B cell (primary cell): ENCODE data around the gene TSPAN15. TPM values are rescaled to one million over a fixed set of nuclear protein-coding genes. Genes with fewer than 3 reads are reported as not detected.

Experiments used
- ATAC-seq: fragments of 200-7000 bp; cut with Tn5 transposase; one replicate; pipeline ENCODE4 v1.10.0; 2021; ENCODE audit warnings: low read depth, mild to moderate bottlenecking, moderate number of reproducible peaks, moderate library complexity
- CTCF ChIA-PET: fragments of 350-600 bp; sonication (Branson Sonifier 250); formaldehyde crosslinking; loops from one replicate; lab custom pipeline; 2021; ENCODE audit warnings: antibody characterized with exemption, inconsistent platforms; lab: Charles Lee
- POLR2A ChIA-PET: fragments of 350-600 bp; sonication (Branson Sonifier 250); formaldehyde crosslinking; loops from one replicate; lab custom pipeline; 2021; ENCODE audit warnings: antibody characterized with exemption; lab: Charles Lee
- DNase-seq: peaks from one replicate; pipeline ENCODE4 v3.0.0; 2013
- H2AFZ ChIP-seq: 2 replicates; pipeline ENCODE4 v1.6.1; 2012; ENCODE audit warnings: mild to moderate bottlenecking, low read depth, low read length; ENCODE audit not compliant: insufficient read depth, poor library complexity, severe bottlenecking
- H3K27ac ChIP-seq, 2 donors: 1 replicate in 1 of 2; 2 replicates in 1 of 2; pipeline ENCODE4 v1.5.1; 2012 to 2013; ENCODE audit warnings: low read length in 2 of 2, mild to moderate bottlenecking in 2 of 2, moderate library complexity in 1 of 2
- H3K27me3 ChIP-seq, 4 experiments: fragments of 200-600 bp in 1 of 4; sonication (generic) in 1 of 4; replicated peaks in 1 of 4; 1 replicate in 2 of 4; 2 replicates in 2 of 4; pipeline versions ENCODE4 v1.6.1 to v1.7.0; 2013 to 2016; ENCODE audit warnings: low read length in 3 of 4, mild to moderate bottlenecking in 2 of 4, mixed read lengths in 1 of 4, moderate library complexity in 1 of 4; ENCODE audit not compliant: insufficient read depth in 4 of 4, control insufficient read depth in 3 of 4; ENCODE audit errors: control extremely low read depth in 1 of 4
- H3K36me3 ChIP-seq, 2 experiments: replicated peaks in 1 of 2; 1 replicate in 1 of 2; 2 replicates in 1 of 2; pipeline versions ENCODE4 v1.6.1 to v1.7.1; 2013; ENCODE audit warnings: low read length in 1 of 2; ENCODE audit not compliant: insufficient read depth in 2 of 2, control insufficient read depth in 1 of 2; ENCODE audit errors: control extremely low read depth in 1 of 2, extremely low read depth in 1 of 2
- H3K4me1 ChIP-seq, 2 donors: fragments of 200-600 bp in 1 of 2; sonication (generic) in 1 of 2; 1 replicate in 1 of 2; 2 replicates in 1 of 2; pipeline versions ENCODE4 v1.5.1 to v1.6.1; 2013 to 2017; ENCODE audit warnings: low read length in 2 of 2; ENCODE audit not compliant: control insufficient read depth in 2 of 2, insufficient read depth in 2 of 2
- H3K4me2 ChIP-seq: replicated peaks from 2 replicates; pipeline ENCODE3; 2012; ENCODE audit warnings: mild to moderate bottlenecking, low read depth, low read length; ENCODE audit not compliant: poor library complexity, severe bottlenecking
- H3K4me3 ChIP-seq, 5 experiments: fragments of 200-600 bp in 1 of 5; sonication (generic) in 1 of 5; 1 replicate in 3 of 5; 2 replicates in 2 of 5; pipeline versions ENCODE4 v1.5.1 to v1.7.0; 2011 to 2016; ENCODE audit warnings: low read length in 4 of 5, mild to moderate bottlenecking in 4 of 5, low read depth in 2 of 5, control low read depth in 1 of 5, moderate library complexity in 1 of 5; ENCODE audit not compliant: insufficient read depth in 1 of 5; ENCODE audit errors: control extremely low read depth in 1 of 5, extremely low read depth in 1 of 5
- H3K79me2 ChIP-seq: fragments of 200-600 bp; sonication (generic); one replicate; pipeline ENCODE4 v1.6.0; 2016; ENCODE audit warnings: low read length; ENCODE audit not compliant: control insufficient read depth, insufficient read depth
- H3K9ac ChIP-seq: fragments of 200-600 bp; sonication (generic); 2 replicates; pipeline ENCODE4 v1.6.1; 2017; ENCODE audit warnings: mild to moderate bottlenecking, low read length, moderate library complexity
- H3K9me3 ChIP-seq, 3 donors: one replicate each; pipeline versions ENCODE4 v1.6.1 to v1.7.1; 2013; ENCODE audit warnings: low read length in 2 of 3; ENCODE audit not compliant: control insufficient read depth in 2 of 3, insufficient read depth in 1 of 3; ENCODE audit errors: control extremely low read depth in 1 of 3
- H4K20me1 ChIP-seq: 2 replicates; pipeline ENCODE4 v1.6.0; 2012; ENCODE audit warnings: mild to moderate bottlenecking, low read length; ENCODE audit not compliant: insufficient read depth, control insufficient read depth, poor library complexity, severe bottlenecking
- H3K27ac Mint-ChIP-seq: one replicate; pipeline ENCODE4 v1.8.0; 2021; ENCODE audit warnings: mixed read lengths
- H3K27me3 Mint-ChIP-seq: one replicate; pipeline ENCODE4 v1.8.0; 2021; ENCODE audit warnings: mixed read lengths
- H3K4me1 Mint-ChIP-seq: one replicate; pipeline ENCODE4 v1.8.0; 2021; ENCODE audit warnings: mixed read lengths
- H3K4me3 Mint-ChIP-seq: one replicate; pipeline ENCODE4 v1.8.0; 2021; ENCODE audit warnings: mixed read lengths
- H3K9me3 Mint-ChIP-seq: one replicate; pipeline ENCODE4 v1.8.0; 2022; ENCODE audit warnings: mixed read lengths; ENCODE audit not compliant: insufficient read depth
- CTCF ChIP-seq: fragments of 200-600 bp; IDR thresholded peaks from one replicate; pipeline ENCODE4 v1.8.0; 2022; ENCODE audit warnings: antibody characterized with exemption, mild to moderate bottlenecking
- EZH2 ChIP-seq: IDR thresholded peaks from 2 replicates; pipeline ENCODE4 v1.6.1; 2012; ENCODE audit warnings: borderline replicate concordance, low read depth, mild to moderate bottlenecking, moderate library complexity, low read length; ENCODE audit not compliant: insufficient read depth, poor library complexity, severe bottlenecking
- WGBS: methylation state at CpG from one replicate; pipeline ENCODE4 v1.1.5; 2013; ENCODE audit warnings: missing lambda C conversion rate; ENCODE audit not compliant: insufficient coverage; 5-methylcytosine and 5-hydroxymethylcytosine counted together
- intact Hi-C: fragments of 100-400 bp; cut with micrococcal nuclease; formaldehyde crosslinking; loops from one replicate; pipeline ENCODE4 v1.10.0; 2022
- polyA plus RNA-seq: library from polyadenylated mRNA; depleted of rRNA; stranded (reverse); fragments of >200 nt; gene quantifications from 2 replicates; pipeline ENCODE4 v1.2.3, GENCODE V29; 2012
- total RNA-seq, 2 donors: library from RNA; stranded (reverse); fragments of 120-200 nt in 1 of 2; gene quantifications; 1 replicate in 1 of 2; 2 replicates in 1 of 2; pipeline versions ENCODE4 v1.2.3 to v1.2.4, GENCODE V29; 2013 to 2022

TSPAN15 gene
- total and polyA plus RNA-seq, 2 donors (not counting 1 experiment from before 2014, with no cell fraction given): 0.13 to 0.52 TPM

GRCh38 chr10:69492091-69492745 is 41.0 kb downstream of the TSPAN15 start:
- Histone ChIP-seq H3K79me2 (no peaks in the 10 kb centered on the region), H3K36me3 (no peaks in the 10 kb centered on the region), H3K9ac (no peak overlapping the region), H4K20me1 (no peaks in the 10 kb centered on the region), H3K27me3 (no peaks in the 10 kb centered on the region), H3K4me2 (no peak overlapping the region), H3K4me1 (no peaks in the 10 kb centered on the region), H2AFZ (no peak overlapping the region), H3K27ac (no peak overlapping the region), H3K9me3 (peaks cover 0 to 29% (median 12%) of the 10 kb centered on the region in 3 donors), H3K4me3 (no peak overlapping the region)
- no peaks in the 10 kb centered on the region for H3K27me3 Mint-ChIP-seq
- ChIA-PET CTCF (no interaction called here), POLR2A (no interaction called here)
- H3K4me3 Mint-ChIP-seq: no peak overlapping the region
- intact Hi-C loops: no loop called here
- DNase-seq (no peak), ATAC-seq (no peak)
- no peak for TF ChIP-seq EZH2
- TF ChIP-seq CTCF: no peak
- WGBS: 84% methylated on average over 11 of the region's 13 CpGs
- no peaks in the 10 kb centered on the region for H3K9me3 Mint-ChIP-seq
- no peaks in the 10 kb centered on the region for H3K4me1 Mint-ChIP-seq
- no peak overlapping the region for H3K27ac Mint-ChIP-seq

GRCh38 chr10:69492746-69493462 is 41.6 kb downstream of the TSPAN15 start:
- Histone ChIP-seq H2AFZ (no peak overlapping the region), H3K79me2 (no peaks in the 10 kb centered on the region), H3K27me3 (no peaks in the 10 kb centered on the region), H3K27ac (no peak overlapping the region), H3K4me2 (no peak overlapping the region), H3K4me3 (no peak overlapping the region), H3K9me3 (peaks cover 0 to 22% (median 9%) of the 10 kb centered on the region in 3 donors), H3K4me1 (no peaks in the 10 kb centered on the region), H3K36me3 (no peaks in the 10 kb centered on the region), H4K20me1 (no peaks in the 10 kb centered on the region), H3K9ac (no peak overlapping the region)
- ATAC-seq: no peak
- Mint-ChIP-seq H3K9me3 (no peaks in the 10 kb centered on the region), H3K4me1 (no peaks in the 10 kb centered on the region), H3K4me3 (no peak overlapping the region), H3K27me3 (no peaks in the 10 kb centered on the region), H3K27ac (no peak overlapping the region)
- CTCF ChIA-PET: no interaction called here
- TF ChIP-seq CTCF (no peak), EZH2 (no peak)
- 87% methylated on average over 11 of the region's 12 CpGs for WGBS
- intact Hi-C loops: no loop called here
- POLR2A ChIA-PET: no interaction called here
- DNase-seq: no peak
